Activated CD4-positive, alpha-beta T cell treated with anti-CD3 and anti-CD28 coated beads, Interleukin-2, Interleukin-6, amounts not matched to agents 100 ng/mL and 50 ng/mL, durations not matched to agents 16 hours and 8 hours (primary cell): ENCODE data around the gene B4GALT4.

Source experiments
- DNase-seq: peaks from one replicate; pipeline ENCODE4 v3.0.0-alpha.2; 2020

The B4GALT4 gene

DNA sequence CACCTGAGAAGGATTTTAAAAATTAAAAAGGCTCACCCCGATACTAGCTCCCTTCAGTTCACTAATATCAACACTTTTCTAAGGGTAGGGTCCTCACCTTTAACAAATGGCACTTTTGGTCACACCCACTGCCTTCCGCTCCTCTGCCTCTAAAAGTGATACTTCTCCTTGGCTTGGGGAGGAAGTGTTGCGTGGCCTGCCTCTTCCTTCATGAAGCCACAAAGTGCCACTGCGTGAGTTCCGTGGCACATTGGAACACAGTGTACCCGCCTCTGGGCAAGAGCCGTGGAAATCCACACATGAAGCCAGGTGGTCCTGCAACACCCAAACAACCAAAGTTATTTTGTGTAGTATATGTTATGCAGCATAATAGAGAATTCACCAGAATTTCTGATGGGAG, 3.9 kb downstream of the B4GALT4 start:
- DNase-seq = peak; percentile 48

DNA sequence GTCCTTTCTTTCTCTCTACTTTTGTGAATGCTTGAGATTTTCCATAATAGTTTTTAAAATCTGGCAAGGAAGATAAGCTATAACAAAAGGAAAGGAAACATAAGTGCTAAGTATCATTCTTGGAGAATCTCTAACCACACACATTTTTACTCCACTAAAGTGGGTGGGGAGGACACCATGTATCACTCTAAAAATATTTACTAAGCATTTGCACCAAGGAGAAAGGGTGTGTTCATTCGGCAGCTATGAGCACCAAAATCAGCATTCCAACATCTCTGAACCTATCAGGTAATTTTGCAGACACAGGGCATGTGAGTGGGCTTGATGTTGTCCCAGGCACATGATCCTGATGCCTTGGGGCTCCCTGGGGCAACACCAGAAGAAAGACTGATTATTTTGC, 5.5 kb downstream of the B4GALT4 start:
- no peak for DNase-seq

DNA sequence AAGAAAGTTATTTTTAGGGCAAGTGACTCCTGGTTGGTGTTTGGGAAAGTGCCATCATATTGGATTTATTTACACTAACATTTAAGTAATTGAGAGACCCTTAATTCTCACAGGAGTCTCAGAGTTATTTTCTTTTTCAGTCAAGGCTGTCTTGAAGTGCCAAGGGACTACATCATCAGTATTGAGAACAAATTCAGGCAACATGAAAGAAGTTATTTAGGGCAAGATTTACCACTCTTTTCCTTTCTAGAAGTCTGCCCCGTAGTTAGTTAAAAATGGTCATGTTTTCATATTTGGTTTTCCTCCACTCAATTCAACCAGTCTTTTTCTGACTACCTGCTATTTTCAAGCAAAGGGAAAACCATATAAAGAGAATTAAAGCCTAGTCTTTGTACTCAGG, 6.1 kb downstream of the B4GALT4 start:
- DNase-seq = no peak

DNA sequence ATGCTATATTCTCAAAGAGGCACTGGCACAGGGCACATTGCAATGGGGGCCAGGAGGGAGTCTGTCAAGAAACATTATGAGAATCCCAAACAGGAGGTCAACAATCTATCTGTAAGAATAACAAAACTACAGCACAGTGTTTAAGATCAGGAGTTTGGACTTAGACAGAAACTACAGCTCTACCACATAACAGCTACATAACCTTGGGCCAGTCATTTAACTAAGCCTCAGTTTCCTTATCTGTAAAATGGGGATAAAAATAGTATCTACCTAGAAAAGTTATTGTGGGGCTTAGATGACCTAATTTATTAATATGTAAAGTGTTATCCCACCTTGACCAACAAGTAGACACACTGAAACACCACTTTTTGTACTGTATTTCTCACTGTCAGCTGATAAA, 9.9 kb downstream of the B4GALT4 start:
- DNase-seq = no peak

DNA sequence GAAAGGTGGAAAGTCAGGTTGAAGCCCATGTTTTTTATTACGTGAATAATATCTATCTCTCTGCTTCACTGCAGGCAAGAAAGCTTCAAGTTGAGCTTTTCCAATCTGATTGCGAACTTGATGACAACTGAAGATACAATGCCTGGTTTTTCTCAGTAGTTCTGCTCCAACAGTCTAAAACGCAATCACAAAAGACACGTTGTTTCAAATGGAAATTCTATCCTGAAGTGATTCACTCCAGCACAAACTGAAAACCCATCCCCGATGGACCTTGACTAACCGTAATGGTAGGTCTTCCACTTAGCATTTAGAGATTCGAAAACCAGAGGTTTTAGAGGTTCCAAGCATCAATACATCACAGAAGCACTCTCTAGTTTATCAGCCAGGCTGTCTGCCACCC, 10.6 kb downstream of the B4GALT4 start:
- no peak for DNase-seq

DNA sequence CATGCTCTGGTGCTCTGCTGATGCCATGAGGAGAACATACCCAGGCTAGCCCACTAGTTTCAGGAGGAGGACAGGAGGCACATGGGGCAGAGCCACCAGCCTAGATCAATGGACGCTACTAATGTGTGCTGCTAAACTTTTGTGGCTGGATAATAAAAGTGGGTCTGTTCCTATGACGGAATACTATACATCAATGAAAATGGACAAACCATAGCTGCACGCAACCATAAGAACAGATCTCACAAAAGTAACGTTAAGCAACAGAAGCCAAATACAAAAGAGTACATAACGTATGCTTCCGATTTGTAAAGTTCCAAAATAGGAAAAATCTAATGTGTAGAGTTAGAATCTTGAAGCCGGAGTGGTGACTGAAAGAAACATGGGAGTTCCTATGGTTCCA, 11.5 kb downstream of the B4GALT4 start:
- no peak for DNase-seq

DNA sequence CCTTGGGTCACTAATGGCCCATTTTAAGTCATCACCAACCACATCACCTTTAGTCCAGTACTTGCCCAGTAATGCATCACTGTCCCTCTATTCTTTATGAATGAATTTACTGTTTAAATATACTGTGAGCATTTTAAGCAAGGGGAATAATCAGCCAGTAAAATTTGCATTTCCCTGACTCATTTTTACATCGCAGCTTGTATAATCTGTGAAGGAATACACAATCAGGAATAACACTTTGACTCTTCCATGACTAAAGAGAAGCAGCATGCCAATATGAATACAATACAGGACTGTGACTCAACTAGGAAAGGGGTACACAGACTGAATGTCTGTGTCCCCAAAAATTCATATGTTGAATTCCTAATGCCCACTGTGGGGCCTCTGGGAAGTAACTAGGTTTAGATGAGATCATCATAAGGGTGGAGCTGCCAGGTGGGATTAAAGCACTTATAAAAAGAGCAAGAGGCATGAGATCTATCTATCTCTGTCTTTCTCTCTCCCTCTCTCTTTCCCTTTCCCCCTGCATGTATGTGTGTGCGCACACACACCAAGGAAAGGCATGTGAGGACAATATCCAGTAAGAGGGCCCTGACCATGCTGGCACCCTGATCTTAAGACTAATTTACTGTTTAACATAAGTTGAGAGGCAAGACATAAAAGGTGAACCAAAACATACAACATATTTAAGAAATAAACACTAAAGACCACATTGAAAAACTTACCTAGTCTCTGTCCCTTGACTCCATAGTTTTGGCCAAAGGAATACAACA, 12.1 kb downstream of the B4GALT4 start:
- no peak for DNase-seq

DNA sequence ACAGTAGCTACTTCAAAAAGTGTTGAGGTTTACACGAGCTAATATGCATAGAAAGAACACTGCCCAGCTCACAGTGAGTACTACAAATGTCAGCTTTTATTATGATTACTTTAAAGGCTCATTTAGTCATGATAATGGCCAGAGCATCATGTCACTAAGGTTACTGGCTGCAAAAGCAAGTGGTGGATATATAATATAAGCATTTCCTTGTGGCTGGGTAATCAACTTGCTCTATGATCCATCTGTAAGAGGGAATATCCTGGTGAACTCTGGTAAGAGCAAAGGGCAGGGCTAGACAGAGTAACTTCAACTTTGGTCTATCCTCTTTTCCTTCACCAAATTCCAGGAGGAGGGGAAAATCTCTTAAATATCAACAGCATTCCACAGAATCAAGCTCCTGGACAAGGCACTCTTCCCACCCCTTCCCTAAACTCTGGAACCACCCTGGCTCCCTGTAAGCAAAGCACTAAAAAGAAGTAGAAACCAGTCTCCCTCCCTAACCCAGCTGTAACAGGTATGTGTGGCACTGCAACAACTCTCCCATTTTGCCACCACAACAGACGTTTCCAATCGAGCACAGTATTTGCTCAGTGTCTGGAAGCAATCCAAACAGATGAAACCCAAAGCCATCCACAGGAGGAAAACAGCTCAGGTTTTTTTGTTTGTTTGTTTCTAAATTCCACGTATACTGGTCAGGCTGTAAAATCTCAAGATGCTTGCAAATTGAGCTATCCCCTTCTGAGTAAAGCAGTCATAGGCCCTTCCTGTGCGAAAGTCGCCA, 13.4 kb downstream of the B4GALT4 start:
- no peak for DNase-seq

DNA sequence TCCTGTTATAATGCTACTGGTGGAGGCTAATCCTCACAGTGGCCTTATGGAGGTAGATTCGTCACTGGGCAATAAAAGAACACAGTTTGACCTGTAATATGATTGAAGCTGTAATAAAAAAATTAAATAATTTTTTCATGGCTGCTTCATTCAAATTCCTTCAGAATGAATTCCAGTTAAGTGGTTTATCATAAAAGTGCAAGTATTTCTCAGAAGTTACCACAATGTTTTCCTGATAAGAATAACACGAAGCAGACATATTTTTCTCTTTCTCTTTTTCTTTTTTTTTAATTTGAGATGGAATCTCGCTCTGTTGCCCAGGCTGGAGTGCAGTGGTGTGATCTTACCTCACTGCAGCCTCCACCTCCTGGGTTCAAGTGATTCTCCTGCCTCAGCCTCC, 15.6 kb downstream of the B4GALT4 start:
- DNase-seq = no peak

DNA sequence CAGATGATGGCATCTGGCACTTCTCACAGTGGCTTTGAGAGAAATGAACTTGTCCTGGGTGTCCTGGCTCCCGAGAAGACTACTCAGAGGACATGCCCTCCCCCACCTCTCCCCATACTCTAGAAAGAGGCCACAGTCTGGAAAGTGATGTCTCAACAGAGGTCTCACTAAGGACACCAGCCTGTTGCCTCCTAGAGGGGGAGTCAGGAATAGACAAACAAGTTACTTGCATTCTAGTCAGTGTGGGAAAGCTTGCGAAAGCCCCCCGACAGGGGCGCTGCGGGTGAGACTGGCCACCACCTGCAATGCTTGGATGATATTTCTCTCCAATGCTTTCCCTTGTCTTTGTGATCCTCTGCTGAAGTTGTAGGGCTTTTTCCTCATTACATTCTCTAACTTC, 17.2 kb downstream of the B4GALT4 start:
- no peak for DNase-seq

DNA sequence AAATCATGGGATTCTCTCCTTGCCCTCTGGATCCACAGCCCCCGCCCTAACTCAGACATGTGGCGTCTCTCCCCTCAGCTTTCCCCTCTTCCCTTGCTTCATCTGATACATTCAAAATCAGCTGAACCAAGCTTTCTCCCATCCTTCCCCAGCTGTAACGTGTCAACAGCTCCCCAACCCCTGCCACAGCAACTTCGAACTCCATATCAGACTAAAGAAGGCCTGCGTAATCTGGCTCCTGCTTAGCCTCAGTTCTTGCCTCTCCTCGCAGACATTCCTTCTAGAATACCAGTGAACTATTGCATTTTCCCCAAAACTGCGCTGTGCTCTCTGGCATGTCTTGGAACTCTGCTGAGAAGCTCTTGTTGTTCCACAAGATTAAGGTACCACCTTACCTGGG, 18.3 kb downstream of the B4GALT4 start:
- no peak for DNase-seq

DNA sequence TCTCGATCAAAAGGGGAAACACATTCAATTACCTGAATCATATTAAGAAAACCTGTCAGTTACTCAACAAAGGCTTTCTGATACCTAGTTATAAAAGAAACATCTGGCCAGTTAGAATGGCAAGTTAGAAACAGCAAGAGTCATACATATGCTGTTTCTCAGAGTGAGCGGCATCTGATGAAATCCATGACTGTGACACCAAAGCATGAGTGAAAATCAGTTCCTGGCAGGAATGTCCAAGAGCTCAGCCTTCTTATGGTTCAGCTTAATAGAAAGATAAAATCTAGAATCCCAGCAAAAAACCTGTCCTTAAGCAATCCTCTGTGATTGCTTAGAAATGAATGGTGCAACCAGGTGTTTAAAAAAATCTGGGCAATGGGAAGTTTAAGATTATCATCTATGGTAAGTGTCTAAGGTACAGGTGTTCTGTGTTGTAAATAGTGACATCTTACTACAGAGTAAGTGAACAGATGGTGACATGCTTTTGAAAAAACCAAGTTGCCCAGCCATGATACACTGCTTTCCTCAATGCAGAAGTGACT, 18.8 kb downstream of the B4GALT4 start:
- no peak for DNase-seq

DNA sequence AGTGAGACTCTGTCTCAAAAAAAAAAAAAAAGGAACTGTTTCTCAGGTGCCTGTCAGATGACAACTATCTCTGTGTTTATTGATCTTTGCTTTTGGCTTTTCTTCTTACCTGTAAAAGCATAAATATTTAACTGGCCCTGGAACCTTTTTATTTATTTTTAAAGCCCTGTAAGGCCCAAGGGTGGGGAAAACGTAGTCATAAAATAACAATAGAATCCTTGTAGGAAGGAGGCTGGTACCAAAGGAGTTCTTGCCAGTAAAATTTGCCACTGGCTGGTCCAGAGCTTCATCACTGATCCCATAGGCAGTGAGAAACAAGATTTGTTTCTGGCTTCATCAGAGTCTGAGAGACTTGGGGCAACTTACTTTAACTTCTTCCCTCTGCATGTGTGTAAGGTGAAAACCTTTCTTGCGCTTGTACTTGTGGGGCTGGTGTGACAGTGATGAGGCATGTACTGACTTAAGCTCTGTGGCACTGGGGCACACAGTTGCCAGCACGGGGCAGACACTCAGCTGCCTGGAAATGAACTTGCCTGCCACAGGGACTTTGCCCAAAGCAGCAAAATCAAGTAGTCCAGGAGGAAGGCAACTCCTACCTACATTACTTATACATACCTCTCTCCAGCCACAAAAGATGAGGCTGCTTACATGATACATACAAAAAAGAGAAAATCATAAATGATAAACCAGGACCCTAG, 19.6 kb downstream of the B4GALT4 start:
- DNase-seq = no peak

DNA sequence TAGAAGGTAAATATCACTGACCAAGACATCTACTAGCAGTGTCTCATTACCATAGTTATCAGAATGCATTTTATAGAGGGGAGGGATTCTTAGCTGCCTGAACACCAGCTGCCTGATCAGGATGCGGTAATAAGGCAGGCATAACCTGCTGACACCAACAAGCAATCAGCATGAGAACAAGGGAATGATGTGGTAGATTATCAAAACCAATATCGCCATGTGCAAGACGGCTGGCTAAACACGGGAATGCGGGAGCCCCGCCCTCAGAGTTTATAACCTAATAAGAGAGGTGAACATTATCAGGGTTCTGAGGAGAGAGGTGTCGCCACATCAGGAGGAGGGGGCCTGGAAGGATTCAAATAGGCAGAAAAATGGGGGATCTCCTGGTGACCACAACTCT, 20.5 kb downstream of the B4GALT4 start:
- no peak for DNase-seq

DNA sequence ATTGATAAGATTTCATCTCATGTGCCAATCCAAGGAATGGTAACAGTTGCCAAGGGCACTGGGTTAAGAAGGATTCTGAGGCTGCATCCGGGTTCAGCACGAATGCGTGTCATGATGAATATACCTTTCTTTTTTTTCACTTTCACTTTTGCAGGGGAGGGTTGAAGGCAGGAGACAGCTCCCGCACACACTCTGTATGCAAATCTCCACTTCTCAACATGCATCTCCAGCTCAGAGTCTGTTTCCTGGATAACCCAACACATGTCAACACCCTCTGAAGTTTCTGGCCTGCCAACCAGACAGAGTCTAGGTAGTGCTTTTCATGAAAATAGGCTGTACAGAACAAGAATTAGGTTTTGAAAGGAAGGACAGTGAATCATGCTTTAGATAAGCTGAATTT, 21.6 kb downstream of the B4GALT4 start:
- DNase-seq = peak; percentile 67

DNA sequence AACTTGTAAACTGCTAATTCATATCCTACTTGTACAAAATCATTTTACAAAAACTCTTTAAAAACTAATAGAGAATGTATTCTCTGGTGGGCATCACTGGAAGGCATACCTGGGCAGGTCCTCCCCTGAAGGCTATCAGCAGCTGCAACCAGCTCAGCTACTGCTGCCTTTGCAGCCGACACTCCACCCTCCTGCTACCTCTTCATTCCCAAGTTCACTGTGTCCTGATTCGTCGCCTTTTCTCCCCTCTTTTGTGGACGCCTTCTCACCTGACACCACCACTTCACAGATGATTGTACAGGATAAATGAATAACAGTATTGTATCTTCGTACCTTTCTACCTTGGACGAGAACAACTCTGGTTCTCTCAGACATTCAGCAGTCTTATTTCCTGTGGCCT, 28.9 kb downstream of the B4GALT4 start:
- no peak for DNase-seq

DNA sequence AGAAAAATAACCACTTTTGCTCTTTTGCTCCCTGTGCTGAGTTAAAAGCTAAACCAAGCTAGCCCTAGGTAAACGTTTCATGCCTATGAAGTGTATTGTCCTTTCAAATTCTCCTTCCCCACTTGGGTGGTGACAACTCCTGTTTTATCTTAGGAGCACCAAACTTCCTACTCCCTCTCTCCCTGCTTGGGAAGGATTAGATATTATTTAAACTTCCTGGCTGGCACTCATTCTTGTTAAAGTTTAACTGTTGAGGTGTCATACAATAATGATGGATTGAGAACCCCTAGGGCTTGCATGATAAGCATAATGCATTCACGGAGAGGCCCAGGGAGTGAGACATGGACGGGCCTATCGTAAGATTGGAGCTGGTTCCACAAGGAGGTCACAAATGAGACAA, 29.5 kb downstream of the B4GALT4 start:
- no peak for DNase-seq

DNA sequence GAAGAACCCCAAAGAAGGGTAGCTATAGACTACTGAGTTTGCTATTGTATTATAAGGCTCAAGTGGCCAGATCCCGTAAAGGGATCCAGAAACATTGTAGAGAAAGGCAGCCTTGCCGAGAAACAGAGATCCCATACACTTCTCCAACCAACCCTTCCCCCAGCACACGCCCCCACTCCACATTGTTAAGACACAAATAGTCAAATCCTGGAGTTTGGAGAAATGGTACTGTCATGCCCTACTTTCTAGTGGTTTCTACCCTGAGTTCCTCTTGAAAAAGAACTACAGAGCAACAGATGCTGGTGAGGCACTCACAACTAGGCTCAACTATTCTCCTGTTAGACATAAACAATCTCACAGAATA, 33.2 kb downstream of the B4GALT4 start:
- DNase-seq = no peak

DNA sequence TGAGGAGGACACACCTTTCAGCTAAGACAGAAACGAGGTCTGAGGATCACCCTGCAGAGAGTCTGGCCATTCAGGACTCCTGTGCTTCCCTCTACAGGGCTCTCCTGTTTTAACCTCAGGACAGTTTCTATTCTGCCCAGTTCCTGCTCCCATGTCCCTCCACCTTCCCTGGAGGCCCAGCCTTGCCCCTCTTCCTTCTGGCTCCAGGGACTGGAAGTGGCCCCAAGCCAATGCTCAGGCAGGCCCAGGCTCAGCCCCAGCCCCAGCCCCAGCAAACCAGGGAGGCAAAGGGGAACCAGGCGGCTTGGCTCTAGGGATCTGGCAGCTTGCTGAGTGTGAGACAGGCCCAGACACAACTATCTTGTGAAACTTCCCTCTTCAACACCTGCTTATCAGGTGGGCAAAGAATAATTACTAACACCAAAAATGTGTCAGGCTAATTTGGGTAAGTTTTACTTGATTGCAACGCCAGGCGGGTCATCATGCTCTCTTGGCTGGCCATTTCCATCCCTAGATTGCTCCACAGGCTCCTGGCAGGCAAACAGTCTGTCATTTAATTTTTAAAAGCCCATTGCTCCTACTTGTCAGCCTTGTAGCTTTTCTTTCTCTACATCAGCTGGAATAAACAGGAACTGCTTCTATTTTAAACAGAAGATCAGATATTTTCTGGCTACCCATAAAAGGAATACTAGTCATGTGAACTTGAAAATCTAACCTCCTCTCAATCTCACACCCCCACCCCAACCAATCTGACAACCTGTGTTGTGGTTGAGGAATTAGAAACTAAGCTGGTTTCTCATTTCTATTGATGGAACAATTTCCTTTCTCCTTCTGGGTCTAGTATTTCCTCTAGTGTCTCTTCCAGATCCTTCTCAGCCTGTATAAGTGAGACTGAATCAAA, 33.8 kb downstream of the B4GALT4 start:
- no peak for DNase-seq

DNA sequence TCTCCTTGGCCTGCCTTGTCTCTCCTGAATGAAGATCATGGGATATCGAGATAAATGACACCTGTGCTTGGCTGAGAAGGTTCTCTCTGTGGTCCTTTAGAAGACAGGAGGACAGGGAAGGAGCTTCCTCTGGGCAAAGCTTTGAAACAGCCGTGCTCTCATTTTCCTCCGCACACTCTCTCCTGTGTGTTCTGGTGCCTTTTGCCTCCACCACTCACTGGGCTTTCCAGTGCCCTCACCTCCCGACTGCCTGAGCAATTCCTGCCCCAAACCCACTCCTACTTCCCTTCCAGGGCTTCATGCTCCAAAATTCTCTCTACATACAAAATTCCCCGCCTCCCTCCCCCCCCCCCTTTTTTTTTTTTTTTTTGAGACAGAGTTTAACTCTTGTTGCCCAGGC, 35.0 kb downstream of the B4GALT4 start:
- no peak for DNase-seq

DNA sequence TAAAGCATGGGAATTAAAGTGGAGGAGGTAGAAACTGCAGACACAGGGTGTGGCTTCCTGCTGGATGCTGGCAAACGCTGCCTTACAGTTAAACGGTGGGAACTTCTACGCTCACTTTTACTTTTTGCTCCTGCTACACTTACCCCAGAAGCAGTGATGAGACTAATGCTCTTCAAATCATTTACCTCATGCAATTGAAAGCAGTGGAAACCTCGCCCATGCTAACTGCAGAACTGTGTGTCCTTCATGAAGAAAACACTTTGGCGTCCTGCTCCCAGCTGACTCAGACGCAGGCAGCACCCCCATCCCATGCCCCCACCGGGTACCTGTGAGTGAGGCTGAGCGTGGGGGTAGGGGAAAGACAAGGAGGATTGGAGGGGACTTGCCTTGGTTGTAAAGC, 35.5 kb downstream of the B4GALT4 start:
- no peak for DNase-seq

DNA sequence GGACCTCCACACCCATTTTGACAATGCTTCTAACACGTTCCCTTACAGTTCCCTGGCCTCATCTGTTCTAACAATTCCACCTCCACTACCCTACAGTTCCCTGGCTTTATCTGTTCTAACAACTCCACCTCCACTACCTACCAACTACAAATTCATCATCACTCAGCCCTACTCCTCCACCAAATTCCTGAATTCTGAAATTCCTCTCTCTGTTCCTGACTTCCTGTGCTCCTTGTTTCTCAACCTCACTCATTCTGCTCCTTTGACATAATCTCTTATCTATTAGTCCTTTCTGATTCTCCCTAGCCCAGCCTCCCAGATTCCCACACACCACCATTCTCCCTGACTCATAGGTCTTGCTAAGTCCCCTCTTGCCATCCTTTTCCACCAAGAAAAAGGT, 44.8 kb downstream of the B4GALT4 start:
- no peak for DNase-seq

DNA sequence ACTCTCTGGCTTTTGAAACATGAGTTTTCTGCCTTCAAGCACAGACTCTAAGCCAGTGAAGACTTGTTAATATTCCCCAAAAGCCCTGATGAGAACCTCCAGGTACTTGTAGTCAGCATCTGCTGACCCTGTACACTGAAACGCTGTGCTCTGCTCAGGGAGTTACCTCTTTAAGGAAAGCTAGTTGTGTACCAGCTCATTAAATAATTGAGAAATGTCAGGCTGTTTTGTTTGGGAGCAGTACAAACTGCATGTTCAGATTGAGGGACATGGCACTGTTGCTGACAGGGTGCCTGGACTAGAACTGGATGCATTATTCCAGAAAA, 45.6 kb downstream of the B4GALT4 start:
- no peak for DNase-seq
